ENCODE data around the gene PERCC1.

Gene PERCC1

DNA sequence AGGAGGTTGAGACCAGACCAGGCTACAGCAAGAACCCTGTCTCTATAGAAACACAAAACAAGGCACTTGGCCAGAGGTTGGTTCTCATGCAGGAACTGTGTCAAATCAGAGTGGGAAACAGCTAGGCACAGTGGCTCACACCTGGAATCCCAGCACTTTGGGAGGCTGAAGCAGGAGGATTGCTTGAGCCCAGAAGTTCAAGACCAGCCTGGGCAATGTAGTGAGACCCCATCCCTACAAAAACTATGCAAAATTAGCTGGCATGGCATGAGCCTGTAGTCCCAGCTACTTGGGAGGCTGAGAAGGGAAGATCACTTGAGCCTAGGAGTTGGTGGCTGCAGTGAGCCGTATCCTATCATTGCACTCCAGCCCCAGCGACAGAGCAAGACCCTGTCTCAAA is 18.0 kb upstream of the PERCC1 start:
- no peak for DNase-seq (ENCODE audit: low spot score)

DNA sequence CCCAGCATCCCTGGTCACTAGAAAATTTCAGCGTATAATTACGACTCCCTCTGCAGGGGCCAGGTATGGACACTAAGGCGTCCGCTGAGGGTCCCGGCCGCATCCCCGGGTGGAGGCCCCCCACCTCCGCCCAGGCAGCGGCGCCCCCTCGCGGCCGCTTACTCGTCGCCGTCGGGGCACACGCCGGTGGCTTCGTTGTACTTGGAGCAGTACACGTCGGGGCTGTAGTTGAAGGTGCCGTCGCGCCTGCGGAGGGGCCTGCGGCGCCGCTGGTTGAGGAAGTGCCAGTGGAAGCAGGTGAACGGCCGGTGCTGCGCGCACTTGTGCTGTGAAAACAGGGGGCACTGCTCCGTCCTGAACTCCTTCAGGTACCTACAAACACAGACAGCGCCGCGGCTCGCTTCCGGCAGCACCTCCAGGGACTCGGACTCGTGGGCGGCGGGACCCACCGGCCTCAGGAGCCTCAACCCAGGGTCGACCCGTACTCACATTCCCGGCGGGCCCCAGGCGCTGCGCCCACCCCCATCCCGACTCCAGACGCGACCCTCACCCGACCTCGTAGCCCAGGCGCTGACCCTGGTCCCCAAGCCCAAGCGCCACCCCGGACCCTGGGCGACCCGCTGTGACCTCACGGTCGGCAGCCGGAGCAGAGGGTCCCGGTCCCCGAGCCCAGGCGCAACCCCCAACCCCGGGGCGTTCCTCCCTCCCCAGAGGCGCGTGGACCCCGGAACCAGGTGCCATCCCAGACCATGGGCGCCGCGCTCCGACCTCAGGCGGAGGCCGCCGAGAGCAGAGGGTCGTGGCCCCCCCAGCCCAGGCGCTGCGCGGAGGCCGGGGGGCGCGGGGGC is 17.0 kb upstream of the PERCC1 start:
- peak; percentile 57 for DNase-seq (ENCODE audit: low spot score)

DNA sequence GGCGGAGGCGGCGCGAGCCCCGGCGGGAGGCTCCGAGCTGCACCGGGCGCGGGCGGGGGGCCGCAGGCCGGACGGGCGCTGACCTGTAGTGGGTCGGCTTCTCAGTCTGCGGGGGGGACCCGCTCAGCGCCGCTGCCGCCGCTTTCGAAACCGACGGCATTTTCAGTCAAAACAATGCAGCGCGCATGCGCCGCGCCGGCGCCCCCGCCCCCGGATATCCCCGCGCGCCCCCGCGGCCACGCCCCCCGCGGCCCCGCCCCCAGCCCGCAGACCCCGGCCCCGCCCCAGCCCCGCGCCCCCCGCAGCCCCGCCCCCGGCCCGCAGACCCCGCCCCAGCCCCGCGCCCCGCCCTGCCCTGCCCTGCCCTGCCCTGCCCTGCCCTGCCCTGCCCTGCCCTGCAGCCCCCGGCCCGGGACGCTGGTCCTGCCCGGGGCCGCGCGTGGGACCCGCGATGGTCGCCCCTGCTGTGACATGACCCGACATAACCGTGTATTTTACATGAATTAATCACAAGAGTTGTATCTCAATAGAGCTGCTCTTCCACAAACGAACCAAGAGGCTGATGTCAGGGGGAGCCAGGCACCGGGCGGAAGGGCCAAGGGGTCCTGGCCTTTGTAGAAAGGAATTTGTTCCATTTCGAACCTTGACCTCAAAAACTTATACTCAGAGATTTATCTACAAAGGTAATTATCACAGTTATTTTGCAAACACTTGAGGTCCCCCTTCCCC is 16.2 kb upstream of the PERCC1 start, which contains the start of gene UNKL:
TSS of gene UNKL (minus strand) at position 173 of the 729 bp plus-strand sequence. CDS start at position 160, 13 bp downstream.
- DNase-seq (ENCODE audit: low spot score) = peak; percentile 54

DNA sequence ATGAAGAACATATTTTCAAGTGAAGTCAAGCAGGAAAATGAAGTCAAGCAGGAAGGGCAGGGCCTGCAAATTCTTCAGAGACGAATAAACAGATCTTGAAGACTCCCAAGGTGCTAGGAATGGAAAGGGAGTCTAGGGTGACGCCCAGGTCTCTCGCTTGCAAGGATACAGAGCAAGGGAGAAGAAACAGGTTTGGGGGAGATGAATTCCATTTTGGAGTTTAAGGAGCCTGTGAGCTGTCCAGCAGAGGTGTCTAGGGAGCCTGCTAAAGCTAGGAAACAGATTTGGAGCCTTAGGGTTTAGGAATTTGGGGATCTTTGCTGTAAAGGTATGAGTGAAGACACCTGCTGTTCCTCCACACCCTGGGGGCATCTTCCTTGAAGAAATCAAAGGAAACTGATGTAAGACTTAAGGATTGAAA is 14.3 kb upstream of the PERCC1 start:
- DNase-seq (ENCODE audit: low spot score) = no peak

DNA sequence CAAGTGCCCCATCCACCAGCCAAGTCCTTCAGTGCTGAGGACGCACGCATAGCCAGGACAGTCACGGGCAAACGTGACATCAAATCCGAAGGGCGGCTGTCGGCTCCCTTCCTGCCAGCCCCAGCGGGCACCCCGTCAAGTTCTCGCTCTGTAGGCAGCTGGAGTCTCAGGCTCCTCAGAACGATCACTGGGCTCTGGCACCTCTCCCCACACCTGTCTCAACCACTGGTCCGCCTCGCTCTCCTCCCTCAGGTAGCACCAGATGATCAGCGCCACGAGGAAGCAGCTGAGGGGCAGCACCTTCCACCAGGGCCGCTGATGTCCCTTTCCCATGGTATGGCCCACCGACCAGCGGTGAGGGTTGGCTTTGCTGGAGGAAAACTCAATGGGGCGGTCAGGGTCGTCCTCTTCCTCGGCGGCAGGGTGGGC is 10.8 kb upstream of the PERCC1 start:
- DNase-seq (ENCODE audit: low spot score) = no peak

DNA sequence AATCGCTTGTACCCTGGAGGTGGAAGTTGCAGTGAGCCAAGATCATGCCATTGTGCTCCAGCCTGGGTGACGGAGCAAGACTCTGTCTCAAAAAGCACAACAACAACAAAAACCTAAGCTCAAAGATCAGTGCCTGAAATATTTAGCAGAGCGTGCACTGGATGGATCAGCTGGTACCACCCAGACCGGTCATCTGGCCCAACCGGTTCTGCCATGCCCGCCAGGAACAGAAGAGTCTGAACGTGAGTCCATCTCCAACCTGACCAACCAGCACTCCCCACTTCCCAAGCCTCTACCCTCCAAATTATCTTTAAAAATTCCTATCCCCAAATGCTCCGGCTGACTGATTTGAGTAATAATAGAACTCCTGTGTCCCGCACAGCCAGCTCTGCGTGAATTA is 8.8 kb upstream of the PERCC1 start:
- no peak for DNase-seq (ENCODE audit: low spot score)

DNA sequence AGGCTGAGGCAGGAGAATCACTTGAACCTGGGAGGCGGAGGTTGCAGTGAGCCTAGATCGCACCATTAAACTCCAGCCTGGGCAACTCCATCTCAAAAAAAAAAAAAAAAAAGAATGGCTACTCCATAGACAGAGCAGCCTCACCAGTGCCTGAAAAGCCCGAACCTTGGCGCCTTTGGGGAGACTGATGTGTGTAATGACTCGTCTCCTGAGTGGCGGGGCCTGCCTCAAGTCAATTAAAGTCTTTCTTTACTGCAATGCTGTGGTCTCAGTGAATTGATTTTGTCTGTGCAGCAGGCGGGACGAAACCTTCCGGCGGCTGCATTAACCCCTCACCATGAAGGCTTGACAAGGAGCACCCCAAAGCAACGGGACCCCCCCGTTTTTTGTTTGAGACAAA is 6.8 kb upstream of the PERCC1 start:
- DNase-seq (ENCODE audit: low spot score) = no peak

DNA sequence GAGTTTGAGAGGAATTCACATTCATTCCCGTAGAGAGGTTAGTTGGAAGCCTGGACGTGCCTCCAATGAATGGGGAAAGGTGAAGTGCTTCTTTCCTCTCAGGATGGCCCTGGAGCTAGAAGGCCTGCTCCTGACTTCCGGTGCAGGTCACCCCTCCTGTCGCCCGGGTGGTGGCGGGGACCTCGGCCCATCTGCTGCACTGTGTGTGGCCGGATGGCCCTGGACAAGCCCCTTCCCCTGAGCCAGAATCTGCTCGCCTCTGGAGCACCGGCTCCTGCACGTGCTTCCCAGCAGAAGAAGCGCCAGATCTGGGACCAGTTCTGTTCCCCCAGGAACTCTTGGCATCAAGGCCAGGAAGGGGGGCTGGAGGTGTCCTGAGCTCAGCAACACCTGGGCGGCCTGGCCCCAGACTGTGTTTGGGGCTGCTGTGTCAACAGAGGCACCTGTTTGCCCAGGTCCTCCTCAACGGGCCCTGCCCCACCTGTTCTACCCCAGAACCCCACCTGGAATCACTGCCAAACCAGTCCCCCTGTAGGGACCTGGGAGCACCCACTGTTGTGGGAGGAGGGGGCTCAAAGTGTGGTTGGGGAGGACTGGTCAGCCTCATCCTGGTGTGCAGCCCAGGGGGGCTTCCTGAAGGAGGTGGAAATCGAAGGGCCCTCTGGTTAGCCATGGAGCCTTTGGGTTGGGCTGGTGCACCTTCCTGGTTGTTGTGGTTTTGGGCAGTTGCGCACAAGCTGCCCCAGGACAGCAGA is 5.1 kb upstream of the PERCC1 start:
- no peak for DNase-seq (ENCODE audit: low spot score)

DNA sequence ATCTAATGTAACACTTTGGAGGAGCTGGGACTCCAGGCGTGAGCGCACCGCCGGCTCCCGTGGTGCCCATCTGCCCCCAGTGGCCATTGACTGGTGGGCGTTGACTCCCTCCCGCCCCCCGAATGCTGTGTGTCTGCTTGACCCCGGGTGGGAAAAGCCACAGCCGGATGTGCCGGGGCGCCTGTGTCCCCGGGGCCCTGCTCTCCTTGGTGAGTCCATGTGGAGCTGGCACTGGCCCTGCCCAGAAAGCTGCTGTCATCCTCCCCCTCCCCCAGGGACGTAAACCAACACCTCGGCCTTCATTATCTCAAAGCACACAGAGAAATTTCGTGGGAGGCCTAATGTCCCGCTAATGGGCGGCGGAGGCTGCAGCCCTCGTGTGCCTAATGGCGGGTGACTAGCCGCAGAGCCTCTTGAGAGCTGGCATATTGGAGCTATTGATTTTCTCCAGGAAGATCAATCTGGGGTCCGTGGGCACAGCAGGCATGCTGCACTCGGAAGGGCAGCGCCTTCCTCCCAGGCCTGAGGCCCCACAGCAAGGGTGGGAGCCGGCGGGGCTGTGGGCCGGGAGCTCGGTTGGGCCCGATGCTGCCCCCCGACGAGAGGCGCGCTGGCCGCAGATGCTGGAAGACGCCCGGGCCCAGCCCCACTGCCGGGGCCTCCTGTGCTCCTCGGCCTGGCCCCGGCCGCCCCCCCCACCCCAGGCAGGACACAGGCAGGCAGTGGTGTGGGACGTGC is 4.0 kb upstream of the PERCC1 start:
- DNase-seq (ENCODE audit: low spot score) = no peak

DNA sequence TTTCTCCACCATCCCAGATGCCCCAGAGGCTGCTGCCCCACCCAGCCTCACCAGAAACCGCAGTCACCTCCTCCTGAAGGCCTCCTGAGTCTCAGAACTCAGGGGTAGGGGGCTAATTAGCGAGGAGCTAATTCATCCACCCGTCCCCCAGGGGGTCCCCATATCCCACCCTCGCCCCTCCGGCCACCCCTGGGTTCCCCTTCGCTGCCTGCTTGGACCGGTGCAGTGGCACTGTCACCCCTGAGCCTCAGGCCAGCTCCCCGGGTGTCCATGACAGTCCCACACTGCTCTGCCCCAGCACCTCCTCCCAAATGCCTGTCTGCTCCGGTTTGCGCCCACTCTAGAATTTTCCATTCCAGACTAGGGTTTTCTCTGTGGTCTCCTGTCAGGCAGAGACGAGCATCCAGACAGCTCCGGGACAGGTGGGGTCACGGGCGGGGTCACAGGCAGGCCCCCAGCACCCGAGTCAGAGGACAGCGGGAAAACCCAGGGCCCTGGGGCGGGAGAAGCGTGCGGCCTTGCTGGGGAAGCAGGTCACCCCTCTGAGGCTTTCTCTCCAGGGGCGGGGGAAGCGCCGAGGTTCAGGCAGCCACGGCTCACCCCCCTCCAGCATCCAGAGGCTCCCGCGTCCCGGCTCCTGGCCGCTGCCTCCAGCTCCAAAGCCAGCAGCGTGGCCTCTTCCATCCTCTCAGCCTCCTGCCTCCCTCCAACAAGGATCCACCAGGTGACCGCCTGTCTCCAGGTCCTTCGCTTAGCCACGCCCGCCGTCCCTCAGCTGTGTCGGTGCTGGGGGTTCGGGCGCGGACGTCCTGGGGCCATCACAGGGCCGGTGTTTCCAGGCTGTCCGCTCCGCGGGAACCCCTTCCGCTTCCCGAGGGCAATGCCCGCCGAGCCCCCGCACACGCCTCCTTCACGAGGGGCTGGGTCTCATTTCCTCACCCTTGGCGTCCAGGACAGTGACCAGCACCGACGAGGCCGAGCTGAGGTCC is 3.1 kb upstream of the PERCC1 start:
- no peak for DNase-seq (ENCODE audit: low spot score)

DNA sequence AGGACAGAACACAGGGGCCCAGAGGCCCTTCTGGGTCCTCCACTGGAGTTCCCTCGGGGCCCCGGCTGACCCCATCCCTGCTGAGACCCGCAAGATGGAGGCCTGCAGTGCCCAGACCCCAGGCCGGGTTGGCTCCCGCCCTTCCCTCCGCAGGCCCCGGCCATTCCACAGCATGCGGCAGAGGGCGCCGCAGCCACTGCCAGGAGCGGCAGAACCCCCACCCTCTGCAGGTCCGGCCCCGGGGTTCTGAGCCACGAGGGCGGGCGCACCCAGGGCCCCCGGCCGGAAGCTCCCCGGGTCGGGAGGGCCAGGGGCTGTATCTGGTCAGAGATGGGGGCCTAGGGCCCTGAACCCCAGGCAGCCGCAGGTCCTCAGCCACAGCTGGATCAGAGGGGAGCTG is 2.4 kb upstream of the PERCC1 start:
- DNase-seq (ENCODE audit: low spot score) = no peak

DNA sequence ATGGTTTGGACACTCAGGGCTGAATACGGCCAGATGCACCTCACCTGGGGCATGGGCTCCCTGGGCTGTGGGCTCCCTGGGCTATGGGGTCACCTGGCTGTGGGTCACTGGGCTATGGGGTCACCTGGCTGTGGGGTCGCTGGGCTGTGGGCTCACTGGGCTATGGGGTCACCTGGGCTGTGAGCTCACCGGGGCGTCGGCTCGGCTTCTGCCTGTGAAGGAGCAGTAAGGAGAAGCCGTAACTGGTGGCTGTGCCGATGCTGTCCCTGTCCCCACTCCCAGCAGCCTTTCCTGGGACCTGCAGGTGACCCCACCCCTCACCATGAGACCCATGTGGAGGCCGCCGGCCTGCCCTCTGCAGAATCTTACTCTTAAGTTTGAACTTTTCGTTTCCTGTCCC is 1.9 kb upstream of the PERCC1 start:
- no peak for DNase-seq (ENCODE audit: low spot score)

DNA sequence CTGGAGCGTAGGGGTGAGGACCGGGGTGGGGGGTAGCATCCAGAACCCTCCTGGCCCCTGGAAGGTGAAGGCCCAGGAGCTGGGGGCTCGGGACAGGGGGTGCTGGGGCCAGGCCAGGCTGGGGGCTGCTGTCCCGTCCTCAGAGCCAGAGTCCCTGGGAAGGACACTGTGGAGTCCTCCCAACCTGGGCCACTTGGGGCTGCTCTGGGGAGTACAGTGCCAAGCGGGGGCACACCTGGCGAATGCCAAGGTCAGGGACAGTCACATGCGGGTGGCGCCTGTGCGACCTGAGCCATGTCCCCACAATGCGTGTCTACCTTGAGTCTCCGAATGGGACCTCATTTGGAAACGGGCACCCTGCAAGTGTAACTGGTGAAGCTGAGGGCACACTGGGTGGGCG is 1.2 kb upstream of the PERCC1 start:
- DNase-seq (ENCODE audit: low spot score) = no peak

DNA sequence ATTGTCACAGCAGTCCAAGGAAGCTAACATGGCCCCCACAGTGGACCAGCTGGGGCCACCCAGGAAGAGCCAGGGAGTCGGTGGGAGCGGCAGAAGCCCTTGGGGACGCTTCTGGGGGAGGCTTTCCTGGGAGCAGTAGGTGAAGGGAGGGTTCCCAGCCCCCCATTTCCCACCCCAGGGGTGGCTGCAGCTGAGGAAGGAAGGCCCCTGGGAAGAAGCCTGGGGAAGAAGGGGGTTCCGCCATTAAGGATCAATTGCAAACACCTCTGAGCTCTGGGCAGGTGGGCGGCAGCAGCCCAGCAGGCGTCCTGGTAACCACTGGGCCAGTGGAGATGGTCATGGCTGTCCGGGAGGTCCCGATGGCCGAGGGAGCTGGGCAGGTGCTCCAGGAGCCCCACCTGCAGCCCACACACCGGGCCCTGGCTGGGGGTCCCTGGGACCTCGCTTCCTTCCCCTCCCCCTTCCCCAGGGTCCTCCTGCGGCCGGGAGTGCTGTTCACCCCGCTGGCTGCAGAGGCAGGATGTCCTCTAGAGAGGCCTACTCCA is 592 bp upstream of the PERCC1 start:
- DNase-seq (ENCODE audit: low spot score) = no peak

DNA sequence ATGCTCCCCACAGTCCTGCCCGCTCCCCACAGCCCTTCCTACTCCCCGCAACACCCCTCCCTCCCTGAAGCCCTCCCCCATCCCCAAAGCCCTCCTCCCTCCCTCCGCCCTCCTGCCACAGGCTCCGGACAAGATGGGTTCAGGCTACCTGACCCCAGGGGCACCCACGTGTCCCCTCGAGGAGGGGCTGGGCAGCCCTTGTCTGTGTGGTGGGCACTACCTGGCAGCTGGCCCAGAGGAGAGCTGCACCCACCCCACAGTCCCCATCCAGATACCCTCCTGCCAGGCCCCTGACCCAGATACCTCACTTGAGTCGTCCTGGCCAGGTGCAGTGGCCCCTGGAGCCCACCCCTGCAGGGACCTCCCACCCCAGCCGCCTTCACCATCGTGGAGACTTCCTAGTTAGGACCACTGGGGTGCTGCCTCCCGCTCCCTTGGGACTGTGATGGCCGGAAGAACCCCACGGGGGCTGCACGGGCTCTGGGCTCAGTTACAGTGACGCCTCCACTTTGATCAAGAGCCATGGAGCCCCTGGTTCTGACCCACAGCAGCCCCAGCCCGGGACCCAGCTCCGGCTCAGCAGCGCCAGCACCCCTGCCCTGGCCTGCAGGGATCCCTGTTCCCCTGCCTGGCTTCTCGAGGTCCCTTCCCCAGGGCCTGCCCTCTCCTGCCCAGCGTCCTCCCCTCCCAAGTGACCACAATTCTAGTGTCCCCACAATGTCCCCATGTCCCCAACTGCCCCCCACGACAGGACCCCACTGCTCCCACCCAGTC is 806 bp downstream of the PERCC1 start:
- no peak for DNase-seq (ENCODE audit: low spot score)

DNA sequence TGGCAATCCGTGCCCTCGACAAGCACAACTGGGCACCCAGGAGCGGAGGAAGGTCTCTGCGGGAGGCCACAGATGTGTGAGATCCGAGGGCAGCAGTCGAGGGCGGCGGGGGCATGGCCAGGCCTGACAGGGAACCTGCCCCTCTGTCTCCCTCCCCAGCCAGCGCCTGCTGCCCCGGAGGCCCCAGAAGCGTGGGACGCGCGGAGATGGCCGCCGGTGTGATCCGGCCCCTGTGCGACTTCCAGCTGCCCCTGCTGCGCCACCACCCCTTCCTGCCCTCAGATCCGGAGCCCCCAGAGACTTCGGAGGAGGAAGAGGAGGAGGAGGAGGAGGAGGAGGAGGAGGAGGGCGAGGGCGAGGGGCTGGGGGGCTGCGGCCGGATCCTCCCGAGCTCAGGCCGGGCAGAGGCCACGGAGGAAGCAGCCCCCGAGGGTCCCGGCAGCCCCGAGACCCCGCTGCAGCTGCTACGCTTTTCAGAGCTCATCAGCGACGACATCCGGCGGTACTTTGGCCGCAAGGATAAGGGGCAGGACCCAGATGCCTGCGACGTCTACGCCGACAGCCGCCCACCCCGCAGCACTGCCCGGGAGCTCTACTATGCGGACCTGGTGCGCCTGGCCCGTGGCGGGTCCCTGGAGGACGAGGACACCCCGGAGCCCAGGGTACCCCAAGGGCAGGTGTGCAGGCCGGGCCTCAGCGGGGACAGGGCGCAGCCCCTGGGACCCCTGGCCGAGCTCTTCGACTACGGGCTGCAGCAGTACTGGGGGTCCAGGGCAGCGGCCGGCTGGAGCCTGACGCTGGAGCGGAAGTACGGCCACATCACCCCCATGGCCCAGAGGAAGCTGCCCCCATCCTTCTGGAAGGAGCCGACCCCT is 1.7 kb downstream of the PERCC1 start:
- DNase-seq (ENCODE audit: low spot score) = no peak

DNA sequence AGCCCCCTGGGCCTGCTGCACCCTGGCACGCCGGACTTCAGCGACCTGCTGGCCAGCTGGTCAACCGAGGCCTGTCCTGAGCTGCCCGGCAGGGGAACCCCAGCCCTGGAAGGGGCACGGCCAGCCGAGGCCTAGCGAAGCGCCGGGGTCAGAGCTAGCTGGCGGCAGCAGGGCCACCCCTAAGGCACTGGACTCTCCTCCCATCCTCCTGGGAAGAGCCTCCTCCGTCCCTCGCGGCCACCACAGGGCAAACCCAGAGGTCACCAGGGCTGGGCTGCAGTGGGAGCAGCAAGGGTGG is 2.3 kb downstream of the PERCC1 start:
- DNase-seq (ENCODE audit: low spot score) = no peak

DNA sequence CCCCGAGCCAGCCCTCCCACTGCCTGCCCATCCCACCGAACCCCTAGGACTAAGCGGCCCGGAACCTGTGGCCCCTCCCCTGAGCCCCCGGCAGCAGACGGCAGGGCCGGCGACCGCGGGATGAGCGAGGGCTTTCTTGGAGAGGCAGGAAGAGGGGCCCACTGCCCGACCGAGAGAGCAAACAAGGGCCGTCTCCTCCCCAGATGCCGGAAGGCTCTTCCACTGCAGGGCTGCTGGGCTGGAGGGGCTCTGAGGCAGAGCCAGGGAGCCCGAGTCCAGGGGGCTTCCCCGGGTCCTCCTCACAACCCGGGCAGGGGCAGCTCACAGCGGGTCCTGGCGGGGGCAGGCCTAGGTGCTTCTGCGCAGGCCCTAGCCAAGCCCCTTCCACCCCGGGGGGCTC is 2.9 kb downstream of the PERCC1 start:
- no peak for DNase-seq (ENCODE audit: low spot score)
